Loucy (cell line): Measurements from ENCODE around the gene VAV2.

Experiments used
- H2AFZ ChIP-seq: fragments of 200-600 bp; sonication (generic); 2 replicates; pipeline ENCODE4 v1.6.0; 2016; ENCODE audit warnings: antibody characterized with exemption, mild to moderate bottlenecking, low read length, moderate library complexity
- H3F3A ChIP-seq: fragments of 200-600 bp; 2 replicates; pipeline ENCODE4 v1.6.0; 2016; ENCODE audit warnings: antibody characterized with exemption, low read depth, mild to moderate bottlenecking
- H3K27me3 ChIP-seq: fragments of 200-600 bp; sonication (generic); 2 replicates; pipeline ENCODE4 v1.6.1; 2014; ENCODE audit warnings: low read length, mild to moderate bottlenecking; ENCODE audit not compliant: insufficient read depth, poor library complexity, severe bottlenecking
- H3K36me3 ChIP-seq: fragments of 200-600 bp; sonication (generic); 2 replicates; pipeline ENCODE4 v1.6.1; 2016; ENCODE audit warnings: low read length; ENCODE audit not compliant: insufficient read depth
- H3K4me1 ChIP-seq: fragments of 200-600 bp; sonication (generic); 2 replicates; pipeline ENCODE4 v1.5.1; 2014; ENCODE audit warnings: low read length, mild to moderate bottlenecking; ENCODE audit not compliant: insufficient read depth, poor library complexity, severe bottlenecking
- H3K4me2 ChIP-seq: fragments of 200-600 bp; sonication (generic); 2 replicates; pipeline ENCODE4 v1.6.0; 2014; ENCODE audit warnings: antibody characterized with exemption, low read length, low read depth, mild to moderate bottlenecking; ENCODE audit not compliant: poor library complexity, severe bottlenecking
- H3K4me3 ChIP-seq: fragments of 200-600 bp; sonication (generic); 2 replicates; pipeline ENCODE4 v1.5.1; 2014; ENCODE audit warnings: low read length, mild to moderate bottlenecking, mixed read lengths; ENCODE audit not compliant: poor library complexity, severe bottlenecking
- H3K79me2 ChIP-seq: fragments of 200-600 bp; sonication (generic); 2 replicates; pipeline ENCODE4 v1.6.1; 2014; ENCODE audit warnings: low read length; ENCODE audit not compliant: insufficient read depth
- H3K9ac ChIP-seq: fragments of 200-600 bp; sonication (generic); 2 replicates; pipeline ENCODE4 v1.6.0; 2014; ENCODE audit warnings: mild to moderate bottlenecking, low read depth, low read length, moderate library complexity; ENCODE audit not compliant: poor library complexity, severe bottlenecking
- H3K9me2 ChIP-seq: fragments of 200-600 bp; sonication (generic); replicated peaks from 2 replicates; pipeline ENCODE4 v1.6.1; 2016; ENCODE audit warnings: low read depth, low read length, mixed read lengths
- H3K9me3 ChIP-seq: fragments of 200-600 bp; sonication (generic); 2 replicates; pipeline ENCODE4 v1.6.1; 2014; ENCODE audit warnings: mild to moderate bottlenecking, antibody characterized with exemption, low read length, low read depth; ENCODE audit not compliant: insufficient read depth
- H4K20me1 ChIP-seq: fragments of 200-600 bp; sonication (generic); 2 replicates; pipeline ENCODE4 v1.6.0; 2014; ENCODE audit warnings: antibody characterized with exemption, low read length, mild to moderate bottlenecking; ENCODE audit not compliant: insufficient read depth, poor library complexity, severe bottlenecking
- EZH2phosphoT487 ChIP-seq: fragments of 200-600 bp; IDR thresholded peaks from 2 replicates; pipeline ENCODE4 v1.6.1; 2018; ENCODE audit warnings: antibody characterized with exemption, mild to moderate bottlenecking, moderate library complexity, borderline replicate concordance
- TF ChIP-seq, protein P1 (sequence below): fragments of 200-600 bp; sonication (generic); conservative IDR thresholded peaks from 2 replicates; pipeline ENCODE4 v1.5.1; 2014; ENCODE audit warnings: mild to moderate bottlenecking, antibody characterized with exemption, low read length

VAV2 gene

DNA sequence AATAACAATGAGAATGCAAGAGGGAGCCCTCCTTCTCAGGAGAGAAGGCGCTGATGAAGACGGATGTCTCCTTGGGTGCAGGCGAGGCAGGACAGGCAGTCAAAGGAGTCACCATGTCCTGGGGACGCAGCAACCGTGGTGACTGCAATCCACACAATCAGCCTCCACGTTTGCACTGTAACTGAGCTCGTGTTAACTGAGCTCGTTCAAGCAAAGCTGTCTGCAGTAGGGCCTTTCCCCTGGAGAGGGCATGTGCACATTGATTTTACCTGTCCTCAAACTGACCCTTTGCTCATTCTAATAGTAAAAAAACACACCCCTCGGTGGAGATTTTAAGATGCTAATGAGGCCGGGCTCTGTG, 256.7 kb downstream of the VAV2 start:
- no peaks in the 10 kb centered on the region for H3K9me3 ChIP-seq
- no peaks in the 10 kb centered on the region for H4K20me1 ChIP-seq
- H3K4me2 ChIP-seq, result peak overlapping the region; percentile 75
- H2AFZ ChIP-seq, result no peak overlapping the region
- H3K27me3 ChIP-seq, result no peaks in the 10 kb centered on the region
- H3K9me2 ChIP-seq, result no peaks in the 10 kb centered on the region
- H3K36me3 ChIP-seq, result no peaks in the 10 kb centered on the region
- H3K9ac ChIP-seq, result peak overlapping the region; percentile 43
- no peak for TF ChIP-seq EZH2phosphoT487
- TF ChIP-seq, protein P1, sequence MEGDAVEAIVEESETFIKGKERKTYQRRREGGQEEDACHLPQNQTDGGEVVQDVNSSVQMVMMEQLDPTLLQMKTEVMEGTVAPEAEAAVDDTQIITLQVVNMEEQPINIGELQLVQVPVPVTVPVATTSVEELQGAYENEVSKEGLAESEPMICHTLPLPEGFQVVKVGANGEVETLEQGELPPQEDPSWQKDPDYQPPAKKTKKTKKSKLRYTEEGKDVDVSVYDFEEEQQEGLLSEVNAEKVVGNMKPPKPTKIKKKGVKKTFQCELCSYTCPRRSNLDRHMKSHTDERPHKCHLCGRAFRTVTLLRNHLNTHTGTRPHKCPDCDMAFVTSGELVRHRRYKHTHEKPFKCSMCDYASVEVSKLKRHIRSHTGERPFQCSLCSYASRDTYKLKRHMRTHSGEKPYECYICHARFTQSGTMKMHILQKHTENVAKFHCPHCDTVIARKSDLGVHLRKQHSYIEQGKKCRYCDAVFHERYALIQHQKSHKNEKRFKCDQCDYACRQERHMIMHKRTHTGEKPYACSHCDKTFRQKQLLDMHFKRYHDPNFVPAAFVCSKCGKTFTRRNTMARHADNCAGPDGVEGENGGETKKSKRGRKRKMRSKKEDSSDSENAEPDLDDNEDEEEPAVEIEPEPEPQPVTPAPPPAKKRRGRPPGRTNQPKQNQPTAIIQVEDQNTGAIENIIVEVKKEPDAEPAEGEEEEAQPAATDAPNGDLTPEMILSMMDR, result no peak
- H3K4me1 ChIP-seq, result peaks cover 37% of the 10 kb centered on the region
- H3F3A ChIP-seq, result no peaks in the 10 kb centered on the region
- peak overlapping the region; percentile 62 for H3K4me3 ChIP-seq
- H3K79me2 ChIP-seq, result no peaks in the 10 kb centered on the region; the same call in 1 of the 2 replicates

DNA sequence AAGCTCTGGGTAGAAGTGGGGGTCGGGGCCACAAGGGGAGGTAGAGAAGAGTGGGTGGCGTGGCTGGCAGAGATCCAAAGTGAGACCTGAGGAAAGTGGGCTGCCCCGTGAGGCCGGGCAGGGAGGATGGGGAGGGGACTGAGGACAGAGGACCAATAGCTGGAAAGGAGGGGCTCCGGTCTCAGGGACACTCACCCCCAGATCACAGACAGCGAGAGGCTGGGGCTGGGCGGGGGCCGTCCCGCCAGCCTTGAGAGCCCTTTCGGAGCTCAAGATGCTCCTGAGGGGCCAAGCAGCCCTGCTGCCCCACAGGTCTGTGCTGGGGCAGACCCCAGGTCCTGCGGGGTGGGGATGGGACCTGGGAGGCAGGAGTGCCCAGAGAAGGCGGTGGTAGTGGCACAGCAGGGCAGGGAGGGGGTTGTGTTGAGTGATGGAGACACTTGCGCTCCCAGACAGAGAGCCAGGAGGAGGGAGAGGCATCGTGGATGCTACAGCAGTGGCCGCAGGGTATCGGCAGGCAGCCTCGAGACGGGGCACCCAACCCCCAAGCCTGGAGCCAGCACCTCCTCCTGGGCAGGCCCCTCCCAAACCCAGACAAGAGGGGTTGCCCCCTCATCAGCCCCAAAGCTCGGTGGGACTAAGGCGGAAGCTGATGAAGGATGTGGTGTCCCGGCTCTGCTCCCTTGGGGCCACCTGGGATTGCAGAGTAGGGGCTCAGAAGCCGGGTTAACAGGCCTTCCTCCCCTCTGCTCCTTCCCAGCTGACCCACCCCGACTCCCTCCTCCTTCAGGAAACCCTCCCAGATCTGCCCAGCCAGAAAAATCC, 257.3 kb downstream of the VAV2 start:
- no peaks in the 10 kb centered on the region for H3K9me2 ChIP-seq
- H3F3A ChIP-seq, result no peaks in the 10 kb centered on the region
- no peaks in the 10 kb centered on the region; the same call in 1 of the 2 replicates for H3K79me2 ChIP-seq
- H3K9me3 ChIP-seq, result no peaks in the 10 kb centered on the region
- H3K4me2 ChIP-seq, result peak overlapping the region; percentile 75
- no peak overlapping the region for H2AFZ ChIP-seq
- no peaks in the 10 kb centered on the region for H3K27me3 ChIP-seq
- H3K4me1 ChIP-seq, result peaks cover 37% of the 10 kb centered on the region
- H4K20me1 ChIP-seq, result no peaks in the 10 kb centered on the region
- no peak for TF ChIP-seq EZH2phosphoT487
- TF ChIP-seq, protein P1, result no peak
- H3K4me3 ChIP-seq, result peak overlapping the region; percentile 62
- H3K9ac ChIP-seq, result peak overlapping the region; percentile 43
- no peaks in the 10 kb centered on the region for H3K36me3 ChIP-seq

DNA sequence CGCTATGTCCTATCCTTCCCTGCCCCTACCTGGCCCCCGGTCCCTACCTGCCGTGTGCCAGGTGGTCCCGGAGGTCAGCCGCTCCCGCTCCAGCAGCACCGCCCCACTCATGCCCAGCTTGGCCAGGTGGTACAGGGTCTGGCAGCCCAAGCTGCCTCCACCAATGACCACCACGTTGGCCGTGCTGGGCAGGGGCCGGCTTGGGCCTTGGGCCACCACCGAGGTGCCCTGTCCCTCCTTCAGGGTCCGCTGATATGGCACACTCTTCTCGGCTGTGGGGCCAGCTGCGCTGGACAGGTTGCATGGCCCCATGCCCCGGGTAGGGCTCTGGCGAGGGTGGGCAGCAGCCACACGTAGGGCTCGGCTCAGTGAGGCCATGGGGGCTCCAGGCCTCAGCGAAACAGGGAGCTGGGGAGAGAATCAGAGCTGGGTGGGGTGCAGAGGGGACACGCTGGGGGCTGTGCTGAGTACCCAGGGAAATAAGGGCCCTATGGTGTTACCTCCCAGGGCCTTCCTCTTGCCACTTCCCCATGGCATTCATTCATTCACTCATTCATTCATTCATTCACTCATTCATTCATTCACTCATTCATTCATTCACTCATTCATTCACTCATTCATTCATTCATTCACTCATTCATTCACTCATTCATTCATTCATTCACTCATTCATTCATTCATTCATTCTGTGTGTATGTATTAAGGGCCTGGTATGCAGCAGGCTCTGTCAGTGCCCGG, 258.2 kb downstream of the VAV2 start:
- no peak overlapping the region for H3K4me3 ChIP-seq

More for the DNA sequence above, 258.2 kb downstream of the VAV2 start:
- peak overlapping the region; percentile 75 for H3K4me2 ChIP-seq
- peaks cover 31% of the 10 kb centered on the region for H3K4me1 ChIP-seq
- TF ChIP-seq EZH2phosphoT487, result no peak
- TF ChIP-seq, protein P1, result no peak
- no peaks in the 10 kb centered on the region for H4K20me1 ChIP-seq
- no peaks in the 10 kb centered on the region for H3K9me2 ChIP-seq
- no peaks in the 10 kb centered on the region for H3F3A ChIP-seq
- no peaks in the 10 kb centered on the region for H3K27me3 ChIP-seq
- no peak overlapping the region for H3K9ac ChIP-seq
- no peak overlapping the region for H2AFZ ChIP-seq
- no peaks in the 10 kb centered on the region; the same call in 1 of the 2 replicates for H3K79me2 ChIP-seq
- no peaks in the 10 kb centered on the region for H3K36me3 ChIP-seq
- H3K9me3 ChIP-seq, result no peaks in the 10 kb centered on the region
